GM10248 (cell line): Measurements from ENCODE around the gene HIRA.

Source experiments
- CTCF ChIA-PET: fragments of 300-600 bp; sonication (Branson Sonifier 250); formaldehyde crosslinking; extraction: SDS; loops from one replicate; lab custom pipeline; 2021; ENCODE audit warnings: antibody characterized with exemption; lab: Yijun Ruan, JAX
- POLR2A ChIA-PET: fragments of 350-650 bp; sonication (Branson Sonifier 250); formaldehyde crosslinking; extraction: SDS; loops from one replicate; lab custom pipeline; 2020; ENCODE audit warnings: antibody characterized with exemption; lab: Yijun Ruan, JAX
- DNase-seq: peaks from one replicate; pipeline ENCODE4 v3.0.0; 2012; ENCODE audit errors: extremely low spot score
- CTCF ChIP-seq: IDR thresholded peaks from 2 replicates; pipeline ENCODE4 v1.5.1; 2012; ENCODE audit warnings: mild to moderate bottlenecking, low read depth; ENCODE audit errors: extremely low read depth, missing control alignments, control extremely low read depth

The HIRA gene

DNA sequence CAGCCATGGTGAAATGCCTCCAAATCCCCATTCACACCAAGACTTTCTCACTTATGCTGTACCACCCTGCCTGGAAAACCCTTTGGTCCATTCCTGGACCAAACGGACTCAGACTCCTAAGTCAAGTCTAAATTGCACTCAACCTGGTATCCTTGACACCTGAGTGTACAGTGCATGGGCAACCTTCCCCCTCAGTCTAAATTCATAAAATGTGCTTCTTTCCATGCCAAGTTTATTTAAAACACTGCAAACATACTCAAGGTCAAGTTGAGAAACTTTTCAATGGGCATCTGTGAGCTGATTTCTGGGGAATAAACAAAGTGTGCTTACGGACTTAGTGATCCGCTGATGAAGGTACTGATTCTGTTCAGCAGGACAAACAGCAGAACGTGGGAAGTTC is 26.4 kb downstream of the HIRA start:
- CTCF ChIA-PET, result interaction anchor here (2.5 kb wide), 1 partner anchor 10 kb away, joined by 9 read pairs; no protein-coding TSS in a partner anchor

DNA sequence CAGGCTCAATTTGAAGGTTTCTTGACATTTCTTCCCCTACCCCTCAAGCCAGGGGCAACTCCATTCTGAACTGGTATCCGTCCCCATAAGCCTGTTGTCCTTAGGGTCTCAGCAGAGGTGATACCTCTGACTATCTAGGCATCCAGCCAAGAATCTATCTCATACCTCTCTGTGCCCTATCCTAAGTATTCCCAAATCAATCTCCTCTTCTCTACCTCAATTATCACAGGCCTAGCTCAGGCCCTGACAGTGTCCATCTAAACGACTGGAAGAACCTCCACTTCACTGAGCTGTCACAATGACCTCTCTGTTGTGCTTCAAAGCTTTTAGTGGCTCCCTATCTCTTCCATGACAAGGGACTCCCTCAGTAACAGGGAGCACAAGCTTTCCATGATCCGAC is 26.9 kb downstream of the HIRA start:
- POLR2A ChIA-PET, result no interaction called here
- no peak for TF ChIP-seq CTCF
- CTCF ChIA-PET, result interaction anchor here (2.5 kb wide), 1 partner anchor 9 kb away, joined by 9 read pairs; no protein-coding TSS in a partner anchor
- no peak for DNase-seq

More for the DNA sequence above, 26.4 kb downstream of the HIRA start:
- POLR2A ChIA-PET, result no interaction called here
- no peak for DNase-seq
- no peak for TF ChIP-seq CTCF

- POLR2A ChIA-PET, result interaction anchor here (0.7 kb wide), 1 partner anchor 86 kb away, joined by 7 read pairs; no protein-coding TSS in a partner anchor
- no peak for TF ChIP-seq CTCF
These were observed 28.8 kb downstream of the HIRA start for GRCh38 chr22:19402642-19403191.

DNA sequence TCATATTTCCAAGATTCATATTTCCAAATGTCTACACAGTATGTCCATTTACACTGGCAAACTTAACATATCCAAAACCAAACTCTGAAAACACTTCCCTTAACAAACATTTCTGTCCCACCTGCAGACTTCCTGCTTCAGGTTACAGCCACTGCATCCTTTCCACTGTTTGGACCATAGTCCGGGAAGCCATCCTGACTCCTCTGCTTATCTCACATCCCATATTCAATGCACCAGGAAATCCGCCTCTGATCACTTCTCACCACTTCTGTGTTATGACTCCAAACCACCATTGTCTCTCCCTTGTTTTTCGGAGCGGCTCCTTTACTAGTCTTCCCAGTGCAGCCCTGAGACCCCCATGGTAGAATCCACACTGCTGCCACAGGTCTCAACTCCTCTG is 30.1 kb downstream of the HIRA start:
- POLR2A ChIA-PET, result no interaction called here
- TF ChIP-seq CTCF, result no peak
- CTCF ChIA-PET, result interaction anchor here (1.1 kb wide), 1 partner anchor 11 kb away, joined by 3 read pairs; no protein-coding TSS in a partner anchor
- DNase-seq, result no peak

More at GRCh38 chr22:19402642-19403191, 28.8 kb downstream of the HIRA start:
- CTCF ChIA-PET, result interaction anchor here (1.0 to 1.2 kb wide), 2 partner anchors 20 to 25 kb away, joined by 3 to 5 read pairs; no protein-coding TSS in a partner anchor
- no peak for DNase-seq

- ChIA-PET POLR2A (no interaction called here), CTCF (interaction anchor here (1.1 kb wide), 1 partner anchor 10 kb away, joined by 3 read pairs; no protein-coding TSS in a partner anchor)
- no peak for DNase-seq
- TF ChIP-seq CTCF, result no peak
These were observed 30.7 kb downstream of the HIRA start for GRCh38 chr22:19400881-19401280.

GRCh38 chr22:19398652-19399051 is 32.9 kb downstream of the HIRA start:
- CTCF ChIA-PET, result no interaction called here
- POLR2A ChIA-PET, result no interaction called here
- no peak for TF ChIP-seq CTCF
- no peak for DNase-seq
